SK-N-SH (cell line): Measurements from ENCODE around the gene C16orf78. TPM values are rescaled to one million over a fixed set of nuclear protein-coding genes. Genes with fewer than 3 reads are reported as not detected.
A peak's percentile ranks its signal among the peaks of the same experiment; 100 is the strongest.

Experiments
- CTCF ChIA-PET: fragments of 300-600, 350-600 bp; formaldehyde crosslinking; extraction: SDS; loops from one replicate; lab custom pipeline; 2021; lab: Yijun Ruan, JAX
- POLR2A ChIA-PET: fragments of 350-600 bp; sonication (Branson Sonifier 250); formaldehyde crosslinking; extraction: SDS; loops from one replicate; lab custom pipeline; 2020; ENCODE audit warnings: antibody characterized with exemption, inconsistent platforms; lab: Yijun Ruan, JAX
- DNase-seq: peaks from one replicate; pipeline ENCODE4 v3.0.0; 2012
- H2AFZ ChIP-seq: fragments of 200-600 bp; sonication (generic); 2 replicates; pipeline ENCODE4 v1.8.1; 2016; ENCODE audit warnings: antibody characterized with exemption, mild to moderate bottlenecking, low read depth
- H3F3A ChIP-seq: fragments of 200-600 bp; sonication (generic); replicated peaks from 2 replicates; pipeline ENCODE3; 2016; ENCODE audit warnings: antibody characterized with exemption, mild to moderate bottlenecking; ENCODE audit not compliant: insufficient read depth
- H3K27ac ChIP-seq, 2 experiments: fragments of 200-500 bp in 1 of 2; fragments of 200-600 bp in 1 of 2; sonication (Bioruptor generic) in 1 of 2; sonication (generic), shearing (Covaris generic) in 1 of 2; 2 replicates each; pipeline versions ENCODE4 v1.5.1 to v1.6.1; 2014 to 2016; ENCODE audit warnings: low read depth in 2 of 2, inconsistent platforms in 1 of 2, low read length in 1 of 2, mild to moderate bottlenecking in 1 of 2, mixed read lengths in 1 of 2
- H3K27me3 ChIP-seq: fragments of 200-600 bp; sonication (generic), shearing (Covaris generic); 2 replicates; pipeline ENCODE4 v1.6.1; 2016; ENCODE audit warnings: mixed run types; ENCODE audit not compliant: insufficient read depth
- H3K36me3 ChIP-seq, 2 experiments: fragments of 200-500 bp in 1 of 2; fragments of 200-600 bp in 1 of 2; sonication (Bioruptor generic) in 1 of 2; sonication (generic) in 1 of 2; replicated peaks in 1 of 2; 2 replicates each; pipeline versions ENCODE3 to v1.5.1; 2014 to 2016; ENCODE audit warnings: low read length in 1 of 2, mild to moderate bottlenecking in 1 of 2; ENCODE audit not compliant: insufficient read depth in 2 of 2, control insufficient read depth in 1 of 2
- H3K4me1 ChIP-seq, 2 experiments: fragments of 200-500 bp in 1 of 2; fragments of 200-600 bp in 1 of 2; sonication (Bioruptor generic) in 1 of 2; sonication (generic), shearing (Covaris generic) in 1 of 2; 2 replicates each; pipeline versions ENCODE4 v1.5.1 to v1.6.1; 2014 to 2016; ENCODE audit warnings: low read depth in 1 of 2, low read length in 1 of 2, mixed run types in 1 of 2; ENCODE audit not compliant: insufficient read depth in 2 of 2, control insufficient read depth in 1 of 2
- H3K4me2 ChIP-seq: fragments of 200-600 bp; sonication (generic), shearing (Covaris generic); 2 replicates; pipeline ENCODE4 v1.6.1; 2017; ENCODE audit warnings: mixed run types
- H3K4me3 ChIP-seq, 2 experiments: fragments of 200-500 bp in 1 of 2; fragments of 200-600 bp in 1 of 2; sonication (Bioruptor generic) in 1 of 2; sonication (generic), shearing (Covaris generic) in 1 of 2; 2 replicates each; pipeline versions ENCODE4 v1.5.1 to v1.8.1; 2014 to 2016; ENCODE audit warnings: low read depth in 2 of 2, inconsistent platforms in 1 of 2, low read length in 1 of 2, mild to moderate bottlenecking in 1 of 2, mixed read lengths in 1 of 2, moderate library complexity in 1 of 2
- H3K79me2 ChIP-seq: fragments of 200-600 bp; sonication (generic); 2 replicates; pipeline ENCODE4 v1.8.1; 2017; ENCODE audit warnings: mild to moderate bottlenecking; ENCODE audit not compliant: insufficient read depth
- H3K9ac ChIP-seq: fragments of 200-600 bp; sonication (generic); 2 replicates; pipeline ENCODE4 v1.6.1; 2017; ENCODE audit warnings: mixed run types
- H3K9me2 ChIP-seq: fragments of 200-600 bp; sonication (generic); 2 replicates; pipeline ENCODE4 v1.6.1; 2017; ENCODE audit warnings: mixed run types
- H3K9me3 ChIP-seq: fragments of 200-600 bp; sonication (generic); 2 replicates; pipeline ENCODE4 v1.6.1; 2017; ENCODE audit warnings: mixed run types, mild to moderate bottlenecking, moderate library complexity
- H4K20me1 ChIP-seq: fragments of 200-600 bp; sonication (generic); 2 replicates; pipeline ENCODE4 v1.6.1; 2017; ENCODE audit warnings: mild to moderate bottlenecking, mixed run types; ENCODE audit not compliant: insufficient read depth
- CHD2 ChIP-seq: fragments of 150-350 bp; IDR thresholded peaks from 2 replicates; pipeline ENCODE4 v1.6.1; 2018; ENCODE audit warnings: low read length; ENCODE audit not compliant: partially characterized antibody
- ELF1 ChIP-seq: IDR thresholded peaks from 2 replicates; pipeline ENCODE4 v1.4.0; 2012
- EZH2phosphoT487 ChIP-seq: fragments of 200-600 bp; sonication (generic); IDR thresholded peaks from 2 replicates; pipeline ENCODE4 v1.6.1; 2017; ENCODE audit warnings: low read depth, mixed run types, mild to moderate bottlenecking, antibody characterized with exemption, moderate library complexity, borderline replicate concordance
- FOSL2 ChIP-seq: IDR thresholded peaks from 2 replicates; pipeline ENCODE4 v1.4.0; 2012; ENCODE audit warnings: low read depth, mild to moderate bottlenecking, moderate library complexity, borderline replicate concordance
- FOXJ3 ChIP-seq: sonication (generic); formaldehyde crosslinking; IDR thresholded peaks from 2 replicates; pipeline ENCODE4 v1.5.1; 2020; ENCODE audit warnings: mild to moderate bottlenecking, missing genetic modification reagents
- FOXM1 ChIP-seq: IDR thresholded peaks from 2 replicates; pipeline ENCODE4 v1.4.0; 2012; ENCODE audit warnings: low read depth, mild to moderate bottlenecking
- GABPA ChIP-seq: IDR thresholded peaks from 2 replicates; pipeline ENCODE4 v1.4.0; 2012; ENCODE audit warnings: low read depth, mild to moderate bottlenecking
- GATA2 ChIP-seq: sonication (generic); formaldehyde crosslinking; IDR thresholded peaks from 2 replicates; pipeline ENCODE4 v1.5.0; 2020; ENCODE audit warnings: mild to moderate bottlenecking, missing genetic modification reagents
- JUND ChIP-seq: IDR thresholded peaks from 2 replicates; pipeline ENCODE4 v1.4.0; 2012
- MEF2A ChIP-seq: IDR thresholded peaks from 2 replicates; pipeline ENCODE4 v1.4.0; 2012; ENCODE audit warnings: low read depth, borderline replicate concordance
- MXI1 ChIP-seq: IDR thresholded peaks from 2 replicates; pipeline ENCODE4 v1.6.1; 2012; ENCODE audit warnings: mild to moderate bottlenecking, low read depth, low read length, improper control_type of control experiment
- NFIC ChIP-seq: IDR thresholded peaks from 2 replicates; pipeline ENCODE4 v1.4.0; 2012; ENCODE audit warnings: borderline replicate concordance
- NRF1 ChIP-seq: IDR thresholded peaks from 2 replicates; pipeline ENCODE4 v1.6.1; 2012; ENCODE audit warnings: low read depth, mild to moderate bottlenecking, low read length
- POLR2AphosphoS5 ChIP-seq: IDR thresholded peaks from 2 replicates; pipeline ENCODE4 v1.6.1; 2012; ENCODE audit warnings: low read depth, low read length
- RCOR1 ChIP-seq: fragments of 150-350 bp; IDR thresholded peaks from 2 replicates; pipeline ENCODE4 v1.6.1; 2017; ENCODE audit warnings: antibody characterized with exemption, low read length
- REST ChIP-seq: IDR thresholded peaks from 2 replicates; pipeline ENCODE4 v1.6.1; 2012; ENCODE audit warnings: mild to moderate bottlenecking, low read depth, low read length, moderate library complexity
- RFX5 ChIP-seq: IDR thresholded peaks from 2 replicates; pipeline ENCODE4 v1.6.1; 2012; ENCODE audit warnings: mild to moderate bottlenecking, improper control_type of control experiment, low read length
- SIN3A ChIP-seq: IDR thresholded peaks from 2 replicates; pipeline ENCODE4 v1.6.1; 2012; ENCODE audit warnings: low read depth, mild to moderate bottlenecking, low read length, moderate library complexity, borderline replicate concordance
- TAF1 ChIP-seq: IDR thresholded peaks from 2 replicates; pipeline ENCODE4 v1.6.1; 2012; ENCODE audit warnings: low read depth, mild to moderate bottlenecking, low read length, moderate library complexity, borderline replicate concordance
- TEAD4 ChIP-seq: IDR thresholded peaks from 2 replicates; pipeline ENCODE4 v1.4.0; 2012; ENCODE audit warnings: mild to moderate bottlenecking, borderline replicate concordance; ENCODE audit not compliant: insufficient read depth
- WGBS: methylation state at CpG from one replicate; pipeline ENCODE4 v1.1.6; 2017; ENCODE audit warnings: low lambda C conversion rate; 5-methylcytosine and 5-hydroxymethylcytosine counted together
- polyA plus RNA-seq, 3 experiments: library from polyadenylated mRNA; depleted of rRNA; stranded (reverse); fragments of >200 nt; gene quantifications; 2 replicates each; pipeline ENCODE4 v1.2.3, GENCODE V29; 2012
- TF ChIP-seq, protein P1 (sequence below): IDR thresholded peaks from 2 replicates; pipeline ENCODE4 v1.4.0; 2012; ENCODE audit warnings: low read depth, borderline replicate concordance
- TF ChIP-seq, protein P2 (sequence below): fragments of 150-350 bp; IDR thresholded peaks from 2 replicates; pipeline ENCODE4 v1.6.1; 2016; ENCODE audit warnings: mild to moderate bottlenecking, low read depth, low read length
- TF ChIP-seq, protein P3 (sequence below): IDR thresholded peaks from 2 replicates; pipeline ENCODE4; 2012
- TF ChIP-seq, protein P4 (sequence below): fragments of 200-600 bp; sonication (generic); IDR thresholded peaks from 2 replicates; pipeline ENCODE4 v1.6.1; 2017; ENCODE audit warnings: antibody characterized with exemption, mild to moderate bottlenecking, moderate library complexity
- TF ChIP-seq, protein P5 (sequence below): IDR thresholded peaks from 2 replicates; pipeline ENCODE4 v1.4.0; 2012; ENCODE audit warnings: low read depth

C16orf78 gene
- polyA plus RNA-seq, 1 of the 3 experiments (the other 2 are of a cell fraction), result not detected

DNA sequence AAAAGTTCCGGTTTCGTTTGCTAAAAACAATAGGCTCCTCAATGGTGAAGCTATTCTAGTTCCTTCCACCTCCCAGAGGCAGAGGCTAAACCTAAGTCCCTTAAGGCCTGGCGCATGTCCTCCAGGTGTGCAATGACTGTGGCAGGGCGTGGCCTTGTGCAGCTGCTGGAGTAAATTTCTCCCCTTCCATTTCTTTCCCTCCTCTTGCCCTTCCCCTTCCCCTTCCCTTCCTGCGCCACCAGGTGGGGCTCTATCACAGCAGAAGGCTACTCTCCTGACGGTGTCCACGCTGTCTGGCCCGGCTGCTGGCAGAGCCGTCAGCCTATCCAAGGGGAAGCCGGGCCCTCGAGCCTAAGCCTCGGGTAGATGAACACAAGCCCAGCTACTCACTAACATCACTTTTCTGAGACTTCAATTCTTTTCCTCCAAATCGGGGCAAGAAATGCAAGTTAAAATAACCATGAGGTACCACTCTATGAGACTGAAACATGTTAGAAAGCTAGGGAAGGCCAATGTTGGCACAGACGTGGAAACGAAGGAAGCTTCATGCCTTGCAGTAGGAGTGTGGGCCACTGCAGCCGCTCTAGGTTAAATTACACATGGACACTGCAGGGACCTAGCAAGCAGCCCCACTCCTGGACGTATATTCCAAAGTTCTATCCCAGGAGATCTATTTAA lies 34.4 kb downstream of the C16orf78 start:
- POLR2A ChIA-PET, result interaction anchor here (0.9 kb wide), 1 partner anchor 449 kb away, joined by 3 read pairs; no protein-coding TSS in a partner anchor
- no peak overlapping the region for H3K9ac ChIP-seq
- TF ChIP-seq TEAD4 (no peak), REST (no peak), GABPA (no peak), GATA2 (CRISPR knock-in tag) (no peak), MEF2A (no peak), TAF1 (no peak), FOXM1 (no peak), JUND (no peak), ELF1 (no peak), FOXJ3 (CRISPR knock-in tag) (no peak), MXI1 (peak; percentile 81), SIN3A (no peak), NRF1 (no peak), RCOR1 (0 out of 2 replicates have a peak, but pooled peaks have one; percentile 19), POLR2AphosphoS5 (no peak), NFIC (no peak), RFX5 (no peak), CHD2 (peak; percentile 38), EZH2phosphoT487 (no peak), FOSL2 (no peak)
- TF ChIP-seq, protein P1, sequence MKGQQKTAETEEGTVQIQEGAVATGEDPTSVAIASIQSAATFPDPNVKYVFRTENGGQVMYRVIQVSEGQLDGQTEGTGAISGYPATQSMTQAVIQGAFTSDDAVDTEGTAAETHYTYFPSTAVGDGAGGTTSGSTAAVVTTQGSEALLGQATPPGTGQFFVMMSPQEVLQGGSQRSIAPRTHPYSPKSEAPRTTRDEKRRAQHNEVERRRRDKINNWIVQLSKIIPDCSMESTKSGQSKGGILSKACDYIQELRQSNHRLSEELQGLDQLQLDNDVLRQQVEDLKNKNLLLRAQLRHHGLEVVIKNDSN, result no peak
- TF ChIP-seq, protein P2, sequence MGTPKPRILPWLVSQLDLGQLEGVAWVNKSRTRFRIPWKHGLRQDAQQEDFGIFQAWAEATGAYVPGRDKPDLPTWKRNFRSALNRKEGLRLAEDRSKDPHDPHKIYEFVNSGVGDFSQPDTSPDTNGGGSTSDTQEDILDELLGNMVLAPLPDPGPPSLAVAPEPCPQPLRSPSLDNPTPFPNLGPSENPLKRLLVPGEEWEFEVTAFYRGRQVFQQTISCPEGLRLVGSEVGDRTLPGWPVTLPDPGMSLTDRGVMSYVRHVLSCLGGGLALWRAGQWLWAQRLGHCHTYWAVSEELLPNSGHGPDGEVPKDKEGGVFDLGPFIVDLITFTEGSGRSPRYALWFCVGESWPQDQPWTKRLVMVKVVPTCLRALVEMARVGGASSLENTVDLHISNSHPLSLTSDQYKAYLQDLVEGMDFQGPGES, result no peak
- TF ChIP-seq, protein P3, sequence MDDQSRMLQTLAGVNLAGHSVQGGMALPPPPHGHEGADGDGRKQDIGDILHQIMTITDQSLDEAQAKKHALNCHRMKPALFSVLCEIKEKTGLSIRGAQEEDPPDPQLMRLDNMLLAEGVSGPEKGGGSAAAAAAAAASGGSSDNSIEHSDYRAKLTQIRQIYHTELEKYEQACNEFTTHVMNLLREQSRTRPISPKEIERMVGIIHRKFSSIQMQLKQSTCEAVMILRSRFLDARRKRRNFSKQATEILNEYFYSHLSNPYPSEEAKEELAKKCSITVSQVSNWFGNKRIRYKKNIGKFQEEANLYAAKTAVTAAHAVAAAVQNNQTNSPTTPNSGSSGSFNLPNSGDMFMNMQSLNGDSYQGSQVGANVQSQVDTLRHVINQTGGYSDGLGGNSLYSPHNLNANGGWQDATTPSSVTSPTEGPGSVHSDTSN, result no peak
- TF ChIP-seq, protein P4, sequence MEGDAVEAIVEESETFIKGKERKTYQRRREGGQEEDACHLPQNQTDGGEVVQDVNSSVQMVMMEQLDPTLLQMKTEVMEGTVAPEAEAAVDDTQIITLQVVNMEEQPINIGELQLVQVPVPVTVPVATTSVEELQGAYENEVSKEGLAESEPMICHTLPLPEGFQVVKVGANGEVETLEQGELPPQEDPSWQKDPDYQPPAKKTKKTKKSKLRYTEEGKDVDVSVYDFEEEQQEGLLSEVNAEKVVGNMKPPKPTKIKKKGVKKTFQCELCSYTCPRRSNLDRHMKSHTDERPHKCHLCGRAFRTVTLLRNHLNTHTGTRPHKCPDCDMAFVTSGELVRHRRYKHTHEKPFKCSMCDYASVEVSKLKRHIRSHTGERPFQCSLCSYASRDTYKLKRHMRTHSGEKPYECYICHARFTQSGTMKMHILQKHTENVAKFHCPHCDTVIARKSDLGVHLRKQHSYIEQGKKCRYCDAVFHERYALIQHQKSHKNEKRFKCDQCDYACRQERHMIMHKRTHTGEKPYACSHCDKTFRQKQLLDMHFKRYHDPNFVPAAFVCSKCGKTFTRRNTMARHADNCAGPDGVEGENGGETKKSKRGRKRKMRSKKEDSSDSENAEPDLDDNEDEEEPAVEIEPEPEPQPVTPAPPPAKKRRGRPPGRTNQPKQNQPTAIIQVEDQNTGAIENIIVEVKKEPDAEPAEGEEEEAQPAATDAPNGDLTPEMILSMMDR, result peak; percentile 76
- TF ChIP-seq, protein P5, sequence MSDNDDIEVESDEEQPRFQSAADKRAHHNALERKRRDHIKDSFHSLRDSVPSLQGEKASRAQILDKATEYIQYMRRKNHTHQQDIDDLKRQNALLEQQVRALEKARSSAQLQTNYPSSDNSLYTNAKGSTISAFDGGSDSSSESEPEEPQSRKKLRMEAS, result no peak

More for the DNA sequence above, 34.4 kb downstream of the C16orf78 start:
- Histone ChIP-seq H2AFZ (no peak overlapping the region), H4K20me1 (no peaks in the 10 kb centered on the region), H3K79me2 (no peaks in the 10 kb centered on the region), H3K27me3 (no peaks in the 10 kb centered on the region), H3F3A (no peaks in the 10 kb centered on the region), H3K36me3 (no peaks in the 10 kb centered on the region), H3K9me2 (no peaks in the 10 kb centered on the region), H3K4me2 (no peak overlapping the region), H3K9me3 (no peaks in the 10 kb centered on the region), H3K4me1 (peaks cover 0 to 3% of the 10 kb centered on the region in 2 experiments; a peak in 1 of 4 replicates), H3K4me3 (no peak overlapping the region), H3K27ac (no peak overlapping the region)
- 25% methylated on average over 17 of the region's 17 CpGs for WGBS
- peak; percentile 88 for DNase-seq
- CTCF ChIA-PET, result interaction anchor here (0.6 to 5.7 kb wide), 75 partner anchors 9 to 659 kb away, joined by 3 to 102 read pairs (median 4); partner anchors contain the start of genes CNEP1R1 and ZNF423
